Measurements from ENCODE around the gene HECTD3.
"Not testable (repeated sequence)": the region's sequence is repeated elsewhere in the genome, so short reads cannot be mapped to it uniquely, and the experiment has no call there.

The HECTD3 gene

GRCh38 chr1:44994309-44994898 is 16.7 kb downstream of the HECTD3 start:
- in situ Hi-C loops (cut with MboI; ENCODE audit: low sequenced_read_pairs) = no loop called here

DNA sequence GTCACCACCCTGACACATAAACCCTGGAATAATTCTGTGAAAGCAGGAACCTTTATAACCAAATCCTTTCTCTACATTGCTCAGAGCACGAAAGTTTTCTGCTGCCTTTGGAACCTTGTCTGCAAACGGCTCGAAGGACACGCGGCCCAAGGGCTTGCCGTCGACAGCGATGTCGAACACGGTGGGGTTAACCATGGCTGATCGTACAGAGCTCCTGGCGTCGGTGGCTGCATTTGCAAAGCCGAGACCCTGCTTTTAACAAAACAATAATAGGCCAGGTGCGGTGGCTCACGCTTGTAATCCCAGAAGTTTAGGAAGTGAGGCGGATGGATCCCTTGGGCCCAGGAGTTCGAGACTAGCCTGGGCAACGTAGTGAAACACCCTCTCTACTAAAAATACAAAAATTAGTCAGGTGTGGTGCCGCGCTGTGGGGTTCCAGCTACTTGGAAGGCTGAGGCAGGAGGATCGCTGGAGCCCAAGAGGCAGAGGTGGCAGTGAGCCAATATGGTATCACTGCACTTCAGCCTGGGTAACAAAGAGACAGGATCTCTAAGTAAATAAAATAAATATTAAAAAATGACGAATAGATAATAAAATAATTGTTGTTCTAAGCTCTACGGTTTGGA is 22.5 kb downstream of the HECTD3 start:
- in situ Hi-C loops (cut with MboI; ENCODE audit: low sequenced_read_pairs) = no loop called here

DNA sequence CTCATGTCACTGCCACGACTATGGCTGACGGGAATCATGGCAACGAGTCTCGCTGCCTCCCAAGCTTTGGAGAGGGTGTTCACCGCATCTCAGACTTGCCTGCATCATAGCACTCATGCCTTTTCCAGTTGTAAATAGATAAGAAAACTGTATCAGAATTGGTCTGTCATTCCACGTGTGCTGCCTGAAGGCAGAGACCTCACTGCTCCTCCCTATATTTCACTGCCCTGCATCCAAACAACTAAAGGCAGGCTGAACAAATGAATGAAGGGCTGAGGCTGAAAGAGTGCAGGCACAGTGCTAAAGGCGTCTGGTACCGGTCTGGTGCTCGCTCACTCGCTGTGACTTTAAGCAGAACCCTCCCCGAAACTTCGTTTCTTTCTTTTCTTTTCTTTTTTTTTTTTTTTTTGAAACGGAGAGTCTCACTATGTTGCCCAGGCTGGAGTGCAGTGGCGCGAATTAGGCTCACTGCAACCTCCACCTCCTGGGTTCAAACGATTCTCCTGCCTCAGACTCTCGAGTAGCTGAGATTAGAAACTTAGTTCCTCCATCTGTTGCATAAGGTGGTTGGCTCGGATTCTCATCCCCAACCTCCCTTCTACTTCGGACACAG is 25.3 kb downstream of the HECTD3 start:
- in situ Hi-C loops (cut with MboI; ENCODE audit: low sequenced_read_pairs) = no loop called here

DNA sequence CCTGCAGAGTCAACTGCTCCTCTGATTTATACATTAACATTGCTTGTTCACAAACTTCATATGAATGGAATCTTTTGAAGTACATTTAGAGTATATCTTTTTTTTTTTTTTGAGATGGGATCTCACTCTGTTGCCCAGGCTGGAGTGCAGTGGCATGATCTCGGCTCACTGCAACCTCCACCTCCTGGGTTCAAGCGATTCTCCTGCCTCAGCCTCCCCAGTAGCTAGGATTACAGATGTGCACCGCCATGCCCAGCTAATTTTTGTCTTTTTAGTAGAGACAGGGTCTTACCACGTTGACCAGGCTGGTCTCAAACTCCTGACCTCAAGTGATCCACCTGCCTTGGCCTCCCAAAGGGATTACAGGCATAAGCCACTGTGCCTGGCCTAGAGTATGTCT is 33.8 kb downstream of the HECTD3 start:
- in situ Hi-C loops (cut with MboI; ENCODE audit: low sequenced_read_pairs) = not testable (repeated sequence)

GRCh38 chr1:44976252-44976651 is 34.9 kb downstream of the HECTD3 start:
- in situ Hi-C loops (cut with MboI; ENCODE audit: low sequenced_read_pairs) = no loop called here

DNA sequence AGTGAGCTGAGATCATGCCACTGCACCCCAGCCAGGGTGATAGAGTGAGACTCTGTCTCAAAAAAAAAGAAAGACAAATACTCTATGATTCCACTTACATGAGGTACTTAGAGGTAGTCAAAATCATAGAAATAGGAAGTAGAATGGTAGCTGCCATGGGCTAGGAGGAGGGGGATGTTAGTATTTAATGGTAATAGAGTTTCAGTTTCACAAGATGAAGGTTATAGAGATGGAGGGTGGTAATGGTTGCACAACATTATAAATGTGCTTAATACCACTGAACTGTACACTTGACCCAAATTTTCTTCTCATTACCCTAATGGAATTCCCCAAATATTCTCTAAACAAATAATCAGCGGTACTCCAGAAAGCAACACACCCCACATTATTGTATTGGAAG is 37.5 kb downstream of the HECTD3 start:
- in situ Hi-C loops (cut with MboI; ENCODE audit: low sequenced_read_pairs) = no loop called here

DNA sequence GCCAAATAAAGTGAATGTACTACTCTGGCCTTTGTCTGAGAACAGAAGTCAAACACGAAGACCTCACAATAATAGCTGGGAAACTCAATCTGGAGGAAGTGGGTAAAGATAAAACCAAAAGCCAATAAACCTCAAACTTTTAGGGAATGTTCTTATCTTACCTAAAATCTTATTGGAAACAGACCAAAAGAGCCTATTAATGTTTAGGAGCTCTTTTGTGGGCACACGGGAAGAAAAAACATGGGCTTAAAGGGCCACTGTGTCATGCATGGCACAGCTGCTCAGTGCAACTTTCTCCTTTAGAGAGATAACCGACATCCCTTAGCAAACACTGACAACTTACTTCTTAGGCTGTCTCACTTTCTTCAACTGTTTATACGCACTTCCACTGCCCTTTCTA is 40.8 kb downstream of the HECTD3 start:
- in situ Hi-C loops (cut with MboI; ENCODE audit: low sequenced_read_pairs) = no loop called here

DNA sequence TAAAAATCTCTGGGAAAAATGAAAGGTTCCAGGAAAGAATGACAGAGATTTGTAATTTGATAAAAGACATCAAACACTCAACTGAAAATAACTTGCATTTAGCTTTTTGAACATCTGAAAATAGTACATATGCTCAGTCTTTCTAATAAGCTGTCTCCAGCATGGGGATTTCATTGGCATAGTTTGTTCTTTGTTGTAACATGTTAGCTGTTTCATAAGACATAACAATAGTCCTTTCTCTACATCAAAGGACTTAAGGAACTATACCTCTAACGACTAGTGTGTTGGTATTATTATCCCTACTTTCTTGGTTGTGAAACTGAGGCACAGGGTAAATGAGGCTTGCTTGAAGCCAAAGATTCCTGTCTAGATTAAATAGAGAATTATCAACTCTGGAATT is 46.7 kb downstream of the HECTD3 start:
- in situ Hi-C loops (cut with MboI; ENCODE audit: low sequenced_read_pairs) = no loop called here

- in situ Hi-C loops (cut with MboI; ENCODE audit: low sequenced_read_pairs) = no loop called here
Measured at GRCh38 chr1:44962729-44963128, 48.4 kb downstream of the HECTD3 start.

DNA sequence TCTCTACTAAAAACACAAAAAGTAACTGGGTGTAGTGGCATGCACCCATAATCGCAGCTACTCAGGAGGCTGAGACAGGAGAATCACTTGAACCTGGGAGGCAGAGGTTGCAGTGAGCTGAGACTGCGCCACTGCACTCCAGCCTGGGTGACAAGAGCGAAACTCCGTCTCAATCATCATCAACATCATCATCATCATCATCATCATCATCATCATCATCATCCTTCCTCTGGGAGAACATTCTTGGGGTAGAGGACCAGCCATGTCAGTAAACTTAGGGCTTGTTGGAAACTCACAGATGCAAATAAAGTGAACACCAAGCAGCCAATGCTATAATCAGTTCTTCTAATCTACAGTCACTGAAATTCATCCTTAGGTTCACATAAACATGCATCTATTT is 49.1 kb downstream of the HECTD3 start:
- in situ Hi-C loops (cut with MboI; ENCODE audit: low sequenced_read_pairs) = not testable (repeated sequence)

DNA sequence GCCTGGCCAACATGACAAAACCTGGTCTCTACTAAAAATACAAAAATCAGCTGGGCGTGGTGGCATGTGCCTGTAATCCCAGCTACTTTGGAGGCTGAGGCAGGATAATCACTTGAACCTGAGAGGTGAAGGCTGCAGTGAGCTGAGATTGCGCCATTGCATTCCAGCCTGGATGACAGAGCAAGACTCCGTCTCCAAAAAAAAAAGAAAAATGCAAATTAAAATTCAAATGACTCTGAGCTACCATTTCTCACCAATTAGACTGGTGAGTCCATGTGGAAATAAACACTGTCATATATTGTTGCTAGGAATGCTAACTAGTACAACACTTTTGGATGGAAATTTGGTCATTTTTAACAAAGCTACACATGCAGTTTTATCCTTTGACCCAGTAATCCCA is 53.6 kb downstream of the HECTD3 start:
- in situ Hi-C loops (cut with MboI; ENCODE audit: low sequenced_read_pairs) = not testable (repeated sequence)

DNA sequence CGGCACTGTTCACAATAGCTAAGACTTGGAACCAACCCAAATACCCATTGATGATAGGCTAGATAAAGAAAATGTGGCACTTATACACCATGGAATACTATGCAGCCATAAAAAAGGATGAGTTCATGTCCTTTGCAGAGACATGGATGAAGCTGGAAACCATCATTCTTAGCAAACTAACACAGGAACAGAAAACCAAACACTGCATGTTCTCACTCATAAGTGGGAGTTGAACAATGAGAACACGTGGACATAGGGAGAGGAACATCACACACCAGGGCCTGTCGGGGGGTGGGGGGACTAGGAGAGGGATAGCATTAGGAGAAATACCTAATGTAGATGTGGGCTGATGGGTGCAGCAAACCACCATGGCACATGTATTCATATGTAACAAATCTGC is 55.0 kb downstream of the HECTD3 start:
- in situ Hi-C loops (cut with MboI; ENCODE audit: low sequenced_read_pairs) = not testable (repeated sequence)

Measured in HL-60/S4 treated with phorbol 12-myristate 13-acetate at 8.2 ng/mL for 4 days and 3 days (cell line).